ENCODE data around the gene FOSB. TPM values are rescaled to one million over a fixed set of nuclear protein-coding genes. Genes with fewer than 3 reads are reported as not detected.

The FOSB gene
- polyA plus RNA-seq, 1 donor from 2014 or later = 2.1 TPM

DNA sequence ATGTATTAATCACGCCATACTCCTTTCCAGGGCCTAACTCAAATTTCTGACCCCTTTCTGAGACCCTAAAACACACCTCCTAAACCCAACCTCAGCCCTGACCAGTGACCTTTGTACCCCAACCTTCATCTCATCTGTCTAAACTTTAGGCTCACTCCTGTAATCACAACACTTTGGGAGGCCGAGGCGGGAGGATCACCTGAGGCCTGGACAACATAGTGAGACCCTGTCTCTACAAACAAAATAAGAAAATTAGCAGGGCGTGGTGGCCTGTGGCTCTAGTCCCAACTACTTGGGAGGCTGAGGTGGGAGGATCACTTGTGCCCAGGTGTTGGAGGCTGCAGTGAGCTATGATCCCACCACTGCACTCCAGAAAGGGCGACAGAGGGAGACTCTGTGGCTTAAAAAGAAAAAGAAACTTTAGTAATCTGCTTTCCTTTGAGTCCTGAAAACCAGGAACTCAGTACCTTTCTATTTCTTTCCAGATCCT, 24.4 kb downstream of the FOSB start:
- Histone ChIP-seq H2AFZ (ENCODE audit: low read depth, low read length) (no peak overlapping the region), H3K27ac (ENCODE audit: low read length) (no peak overlapping the region), H3K4me3 (ENCODE audit: low read length) (peak overlapping the region; percentile 66), H3K4me2 (ENCODE audit: low read length) (no peak overlapping the region), H3K9me3 (ENCODE audit: low read length) (no peaks in the 10 kb centered on the region), H3K9ac (ENCODE audit: low read length) (no peak overlapping the region), H3K9me2 (ENCODE audit: insufficient read depth, low read length) (no peaks in the 10 kb centered on the region), H3K36me3 (ENCODE audit: insufficient read depth, low read length) (no peaks in the 10 kb centered on the region), H4K20me1 (ENCODE audit: insufficient read depth) (peaks cover 12% of the 10 kb centered on the region), H3F3A (ENCODE audit: insufficient read depth, low read length, poor library complexity, severe bottlenecking) (no peaks in the 10 kb centered on the region), H3K79me2 (replicated peaks; ENCODE audit: insufficient read depth, low read length) (peaks cover 3% of the 10 kb centered on the region), H3K27me3 (ENCODE audit: insufficient read depth, low read depth, low read length) (peaks cover 2% of the 10 kb centered on the region)
- TF ChIP-seq, protein P1, sequence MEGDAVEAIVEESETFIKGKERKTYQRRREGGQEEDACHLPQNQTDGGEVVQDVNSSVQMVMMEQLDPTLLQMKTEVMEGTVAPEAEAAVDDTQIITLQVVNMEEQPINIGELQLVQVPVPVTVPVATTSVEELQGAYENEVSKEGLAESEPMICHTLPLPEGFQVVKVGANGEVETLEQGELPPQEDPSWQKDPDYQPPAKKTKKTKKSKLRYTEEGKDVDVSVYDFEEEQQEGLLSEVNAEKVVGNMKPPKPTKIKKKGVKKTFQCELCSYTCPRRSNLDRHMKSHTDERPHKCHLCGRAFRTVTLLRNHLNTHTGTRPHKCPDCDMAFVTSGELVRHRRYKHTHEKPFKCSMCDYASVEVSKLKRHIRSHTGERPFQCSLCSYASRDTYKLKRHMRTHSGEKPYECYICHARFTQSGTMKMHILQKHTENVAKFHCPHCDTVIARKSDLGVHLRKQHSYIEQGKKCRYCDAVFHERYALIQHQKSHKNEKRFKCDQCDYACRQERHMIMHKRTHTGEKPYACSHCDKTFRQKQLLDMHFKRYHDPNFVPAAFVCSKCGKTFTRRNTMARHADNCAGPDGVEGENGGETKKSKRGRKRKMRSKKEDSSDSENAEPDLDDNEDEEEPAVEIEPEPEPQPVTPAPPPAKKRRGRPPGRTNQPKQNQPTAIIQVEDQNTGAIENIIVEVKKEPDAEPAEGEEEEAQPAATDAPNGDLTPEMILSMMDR (IDR thresholded peaks at IDR 0.05; ENCODE audit: poor library complexity, severe bottlenecking) = no peak
- no peak for TF ChIP-seq TAF1 (IDR thresholded peaks at IDR 0.05; ENCODE audit: low read depth)
- no peak for TF ChIP-seq MXI1 (conservative IDR thresholded peaks at IDR 0.05; ENCODE audit: poor library complexity, severe bottlenecking)
- TF ChIP-seq SMC3 (conservative IDR thresholded peaks at IDR 0.05; ENCODE audit: poor library complexity) = no peak
- TF ChIP-seq POLR2AphosphoS5 (IDR thresholded peaks at IDR 0.05) = no peak
- TF ChIP-seq, protein P2, sequence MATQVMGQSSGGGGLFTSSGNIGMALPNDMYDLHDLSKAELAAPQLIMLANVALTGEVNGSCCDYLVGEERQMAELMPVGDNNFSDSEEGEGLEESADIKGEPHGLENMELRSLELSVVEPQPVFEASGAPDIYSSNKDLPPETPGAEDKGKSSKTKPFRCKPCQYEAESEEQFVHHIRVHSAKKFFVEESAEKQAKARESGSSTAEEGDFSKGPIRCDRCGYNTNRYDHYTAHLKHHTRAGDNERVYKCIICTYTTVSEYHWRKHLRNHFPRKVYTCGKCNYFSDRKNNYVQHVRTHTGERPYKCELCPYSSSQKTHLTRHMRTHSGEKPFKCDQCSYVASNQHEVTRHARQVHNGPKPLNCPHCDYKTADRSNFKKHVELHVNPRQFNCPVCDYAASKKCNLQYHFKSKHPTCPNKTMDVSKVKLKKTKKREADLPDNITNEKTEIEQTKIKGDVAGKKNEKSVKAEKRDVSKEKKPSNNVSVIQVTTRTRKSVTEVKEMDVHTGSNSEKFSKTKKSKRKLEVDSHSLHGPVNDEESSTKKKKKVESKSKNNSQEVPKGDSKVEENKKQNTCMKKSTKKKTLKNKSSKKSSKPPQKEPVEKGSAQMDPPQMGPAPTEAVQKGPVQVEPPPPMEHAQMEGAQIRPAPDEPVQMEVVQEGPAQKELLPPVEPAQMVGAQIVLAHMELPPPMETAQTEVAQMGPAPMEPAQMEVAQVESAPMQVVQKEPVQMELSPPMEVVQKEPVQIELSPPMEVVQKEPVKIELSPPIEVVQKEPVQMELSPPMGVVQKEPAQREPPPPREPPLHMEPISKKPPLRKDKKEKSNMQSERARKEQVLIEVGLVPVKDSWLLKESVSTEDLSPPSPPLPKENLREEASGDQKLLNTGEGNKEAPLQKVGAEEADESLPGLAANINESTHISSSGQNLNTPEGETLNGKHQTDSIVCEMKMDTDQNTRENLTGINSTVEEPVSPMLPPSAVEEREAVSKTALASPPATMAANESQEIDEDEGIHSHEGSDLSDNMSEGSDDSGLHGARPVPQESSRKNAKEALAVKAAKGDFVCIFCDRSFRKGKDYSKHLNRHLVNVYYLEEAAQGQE (IDR thresholded peaks at IDR 0.05; ENCODE audit: borderline replicate concordance) = no peak
- no peak for TF ChIP-seq EZH2 (IDR thresholded peaks at IDR 0.05; ENCODE audit: borderline replicate concordance, insufficient read depth, low read length, poor library complexity, severe bottlenecking)
- TF ChIP-seq RAD21 (conservative IDR thresholded peaks at IDR 0.05) = no peak
- no peak for TF ChIP-seq EP300 (conservative IDR thresholded peaks at IDR 0.05; ENCODE audit: poor library complexity, severe bottlenecking)

DNA sequence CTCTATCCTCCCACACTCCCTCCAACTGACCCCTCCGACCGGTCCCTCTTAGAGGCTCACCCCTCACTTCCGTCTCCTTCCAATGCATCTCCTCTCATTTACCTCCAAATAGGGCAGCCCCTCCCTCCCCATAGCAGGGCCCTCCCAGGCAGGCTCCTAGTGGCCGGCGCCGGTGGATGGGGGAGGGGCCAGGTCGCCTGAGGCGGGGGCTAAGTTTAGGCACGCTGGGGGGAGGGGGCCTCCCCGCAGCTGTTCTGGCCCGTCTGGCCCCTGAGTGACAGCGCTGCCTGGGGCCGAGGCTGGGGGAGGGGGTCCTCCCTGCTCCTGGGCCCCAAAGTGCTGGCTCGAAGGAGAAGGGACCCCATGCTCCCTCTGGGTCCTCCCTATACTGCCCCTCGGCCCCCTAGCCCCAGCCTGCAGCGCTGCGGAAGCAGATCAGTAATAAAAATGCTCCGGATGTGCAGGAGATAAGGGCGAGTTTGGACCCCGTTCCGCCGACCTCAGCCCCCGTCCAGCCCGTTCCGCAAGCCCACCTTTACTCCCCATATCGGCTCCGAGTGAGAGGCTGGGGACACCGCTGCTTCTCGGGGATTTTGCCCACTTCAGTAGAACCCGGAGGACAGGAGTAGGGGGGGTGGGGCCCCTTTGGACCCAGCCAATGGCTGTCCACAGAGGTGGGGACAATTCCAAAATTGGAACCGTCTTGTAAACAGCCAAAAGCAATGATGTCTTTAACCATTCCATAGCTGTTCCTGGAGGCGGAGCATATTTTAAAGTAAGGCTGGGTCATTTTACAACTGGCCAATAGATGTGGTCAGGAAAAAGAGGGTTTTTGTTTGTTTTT, 25.1 kb downstream of the FOSB start:
- Histone ChIP-seq H3F3A (ENCODE audit: insufficient read depth, low read length, poor library complexity, severe bottlenecking) (no peaks in the 10 kb centered on the region), H3K27ac (ENCODE audit: low read length) (no peak overlapping the region), H2AFZ (ENCODE audit: low read depth, low read length) (no peak overlapping the region), H4K20me1 (ENCODE audit: insufficient read depth) (peaks cover 12% of the 10 kb centered on the region), H3K9me3 (ENCODE audit: low read length) (no peaks in the 10 kb centered on the region), H3K9me2 (ENCODE audit: insufficient read depth, low read length) (no peaks in the 10 kb centered on the region), H3K79me2 (replicated peaks; ENCODE audit: insufficient read depth, low read length) (peaks cover 3% of the 10 kb centered on the region), H3K9ac (ENCODE audit: low read length) (peak overlapping the region; percentile 49), H3K27me3 (ENCODE audit: insufficient read depth, low read depth, low read length) (peaks cover 7% of the 10 kb centered on the region), H3K4me3 (ENCODE audit: low read length) (peak overlapping the region; percentile 66), H3K4me2 (ENCODE audit: low read length) (peak overlapping the region; percentile 77), H3K36me3 (ENCODE audit: insufficient read depth, low read length) (no peaks in the 10 kb centered on the region)
- TF ChIP-seq TAF1 (IDR thresholded peaks at IDR 0.05; ENCODE audit: low read depth) (no peak), RAD21 (conservative IDR thresholded peaks at IDR 0.05) (no peak), POLR2AphosphoS5 (IDR thresholded peaks at IDR 0.05) (no peak), EZH2 (IDR thresholded peaks at IDR 0.05; ENCODE audit: borderline replicate concordance, insufficient read depth, low read length, poor library complexity, severe bottlenecking) (no peak), SMC3 (conservative IDR thresholded peaks at IDR 0.05; ENCODE audit: poor library complexity) (no peak)
- TF ChIP-seq, protein P1 (IDR thresholded peaks at IDR 0.05; ENCODE audit: poor library complexity, severe bottlenecking) = no peak
